SK-N-MC (cell line): ENCODE data around the gene MAP1B.

Experiments used
- EZH2 ChIP-seq: fragments of 200-600 bp; sonication (generic); IDR thresholded peaks from one replicate; pipeline ENCODE4 v1.6.1; 2017; ENCODE audit warnings: antibody characterized with exemption
- POLR2AphosphoS5 ChIP-seq: IDR thresholded peaks from 2 replicates; pipeline ENCODE4 v1.6.1; 2012; ENCODE audit warnings: mild to moderate bottlenecking, low read depth, low read length, borderline replicate concordance

DNA sequence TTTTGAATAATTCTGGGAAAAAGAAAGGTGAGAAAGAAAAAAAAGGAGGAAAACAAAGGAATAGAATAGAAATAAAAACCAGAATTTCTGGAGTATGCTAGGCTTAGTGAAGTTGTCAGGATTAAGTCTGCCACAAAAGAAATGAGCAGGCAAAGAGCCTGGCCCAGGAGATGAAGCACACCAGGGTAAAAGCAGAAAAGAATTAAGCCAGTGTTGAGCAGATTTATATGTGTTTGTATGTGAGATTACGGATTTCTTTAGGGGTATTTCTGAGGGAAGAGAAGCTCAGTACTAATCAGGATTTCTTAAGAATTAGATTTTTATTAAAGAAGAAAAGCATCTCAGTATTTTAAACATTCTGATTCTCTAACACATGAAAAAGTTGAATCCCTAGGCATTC lies 138.3 kb downstream of the MAP1B start:
- TF ChIP-seq POLR2AphosphoS5, result no peak
- TF ChIP-seq EZH2, result no peak
